SK-N-MC (cell line): Measurements from ENCODE around the gene SLC43A1.

Experiments
- EZH2 ChIP-seq: fragments of 200-600 bp; sonication (generic); IDR thresholded peaks from one replicate; pipeline ENCODE4 v1.6.1; 2017; ENCODE audit warnings: antibody characterized with exemption
- POLR2AphosphoS5 ChIP-seq: IDR thresholded peaks from 2 replicates; pipeline ENCODE4 v1.6.1; 2012; ENCODE audit warnings: mild to moderate bottlenecking, low read depth, low read length, borderline replicate concordance

GRCh38 chr11:57516061-57516443, 550 bp upstream of the SLC43A1 start:
- no peak for TF ChIP-seq EZH2
- TF ChIP-seq POLR2AphosphoS5, result no peak
